Activated CD4-positive, alpha-beta T cell treated with anti-CD3 and anti-CD28 coated beads for 4 hours (primary cell): ENCODE measurements around the gene CAV1.
"Not testable (repeated sequence)": the region's sequence is repeated elsewhere in the genome, so short reads cannot be mapped to it uniquely, and the experiment has no call there.

Experiments used
- DNase-seq, 2 donors: peaks; one replicate each; pipeline ENCODE4 v3.0.0-alpha.2; 2020

Gene CAV1

GRCh38 chr7:116584721-116585120, 59.9 kb downstream of the CAV1 start:
- DNase-seq = no peak

GRCh38 chr7:116585392-116585791, 60.6 kb downstream of the CAV1 start:
- DNase-seq = no peak

- no peak for DNase-seq
These were observed 61.1 kb downstream of the CAV1 start for GRCh38 chr7:116585967-116586366.

GRCh38 chr7:116587200-116587599, 62.4 kb downstream of the CAV1 start:
- DNase-seq = not testable (repeated sequence)

GRCh38 chr7:116588225-116588624, 63.4 kb downstream of the CAV1 start:
- no peak for DNase-seq

GRCh38 chr7:116588641-116589594, 64.1 kb downstream of the CAV1 start:
- DNase-seq = no peak

- no peak for DNase-seq
These were observed 66.6 kb downstream of the CAV1 start for GRCh38 chr7:116591202-116592040.

GRCh38 chr7:116592041-116592355, 67.2 kb downstream of the CAV1 start:
- DNase-seq = no peak

- no peak for DNase-seq
These were observed 67.6 kb downstream of the CAV1 start for GRCh38 chr7:116592445-116592844.

- no peak for DNase-seq
These were observed 68.7 kb downstream of the CAV1 start for GRCh38 chr7:116593359-116594075.

- DNase-seq = no peak
These were observed 70.2 kb downstream of the CAV1 start for GRCh38 chr7:116595063-116595462.

GRCh38 chr7:116597384-116597783, 72.5 kb downstream of the CAV1 start:
- no peak for DNase-seq

GRCh38 chr7:116598278-116598677, 73.4 kb downstream of the CAV1 start:
- DNase-seq = no peak

- DNase-seq = no peak
These were observed 74.0 kb downstream of the CAV1 start for GRCh38 chr7:116598861-116599260.

GRCh38 chr7:116601426-116601825, 76.6 kb downstream of the CAV1 start:
- no peak for DNase-seq

- no peak for DNase-seq
These were observed 82.5 kb downstream of the CAV1 start for GRCh38 chr7:116607299-116607698.

- no peak for DNase-seq
These were observed 85.4 kb downstream of the CAV1 start for GRCh38 chr7:116610210-116610609.

- DNase-seq = no peak
These were observed 85.9 kb downstream of the CAV1 start for GRCh38 chr7:116610721-116611120.
